H4 (cell line): ENCODE data around the gene MBP. TPM values are rescaled to one million over a fixed set of nuclear protein-coding genes. Genes with fewer than 3 reads are reported as not detected.

Experiments used
- DNase-seq: peaks from one replicate; pipeline ENCODE4 v3.0.0-alpha.2; 2015; ENCODE audit warnings: low spot score
- total RNA-seq: library from RNA; depleted of rRNA; stranded (reverse); fragments of >200 nt; shearing (Covaris generic); gene quantifications from 2 replicates; pipeline ENCODE4 v1.2.3, GENCODE V29; 2014

MBP gene
- total RNA-seq, 1 experiment from 2014 or later = 0.35 TPM

- DNase-seq = no peak
Observed at GRCh38 chr18:77049938-77050337, 82.6 kb downstream of the MBP start.

DNA sequence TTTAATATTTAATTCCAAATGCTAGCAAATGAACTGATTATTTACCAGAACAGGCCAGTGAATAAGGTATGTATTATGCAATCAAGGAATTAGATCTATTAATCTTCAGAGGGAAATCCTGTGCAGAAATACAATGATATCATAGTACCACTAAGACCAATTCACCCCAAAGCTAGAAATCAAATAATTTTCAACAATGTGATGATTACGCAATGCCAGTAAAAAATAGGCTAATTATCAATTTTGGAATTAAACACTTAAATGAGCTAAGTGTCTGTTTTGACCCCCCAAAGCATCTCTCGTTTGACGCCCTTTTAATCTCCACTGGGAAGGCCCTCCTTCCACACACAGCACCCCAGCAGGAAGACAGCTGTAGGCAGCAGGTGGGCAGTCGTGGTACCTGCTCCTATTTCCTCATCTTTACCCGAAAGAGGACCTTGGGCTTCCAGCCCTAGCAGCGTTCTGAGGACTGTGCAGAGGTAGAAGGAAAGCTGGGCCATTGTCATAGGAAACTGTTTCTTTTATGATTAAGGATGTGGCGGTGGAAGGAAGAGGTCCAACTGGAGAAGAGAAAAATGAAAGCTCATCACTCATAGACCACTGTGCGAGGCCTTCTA, 84.7 kb downstream of the MBP start:
- DNase-seq = no peak

DNA sequence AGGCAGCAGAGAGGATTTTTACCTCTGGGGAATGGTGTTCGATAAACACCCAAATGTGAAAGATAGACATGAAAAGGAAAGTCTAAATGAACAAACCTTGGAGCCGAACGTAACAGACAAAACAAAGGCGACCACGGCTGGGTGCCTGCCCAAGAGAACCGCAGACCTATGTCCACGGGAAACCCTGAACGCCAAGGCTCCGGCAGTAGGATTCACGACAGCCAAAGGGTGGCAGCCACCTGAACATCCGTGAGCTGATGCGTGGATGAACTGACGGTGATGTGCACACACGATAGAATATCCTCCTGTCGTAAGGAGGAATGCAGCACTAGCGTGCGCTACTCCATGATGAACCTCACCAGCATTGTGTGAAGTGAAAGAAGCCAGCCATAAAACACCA, 85.6 kb downstream of the MBP start:
- DNase-seq = no peak

DNA sequence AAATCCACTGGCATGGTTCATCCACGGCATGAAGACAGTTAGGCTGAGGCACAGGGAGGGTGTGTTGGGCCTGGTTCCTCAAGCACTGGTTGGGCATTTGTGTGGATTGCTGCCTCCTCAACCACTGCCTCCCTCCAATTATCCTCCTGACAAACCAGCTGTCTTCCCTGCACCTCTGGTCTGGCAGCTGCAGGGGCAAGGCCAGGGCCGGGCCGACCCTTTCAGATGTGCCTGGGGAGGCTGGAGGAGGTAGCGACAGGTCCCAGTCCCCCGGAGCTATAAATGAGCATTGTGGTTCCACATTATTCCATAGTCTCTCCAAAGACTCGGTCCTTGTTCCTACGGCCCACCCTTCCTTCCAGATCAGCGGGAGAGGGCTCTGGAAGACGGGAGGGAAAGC, 86.2 kb downstream of the MBP start:
- no peak for DNase-seq

DNA sequence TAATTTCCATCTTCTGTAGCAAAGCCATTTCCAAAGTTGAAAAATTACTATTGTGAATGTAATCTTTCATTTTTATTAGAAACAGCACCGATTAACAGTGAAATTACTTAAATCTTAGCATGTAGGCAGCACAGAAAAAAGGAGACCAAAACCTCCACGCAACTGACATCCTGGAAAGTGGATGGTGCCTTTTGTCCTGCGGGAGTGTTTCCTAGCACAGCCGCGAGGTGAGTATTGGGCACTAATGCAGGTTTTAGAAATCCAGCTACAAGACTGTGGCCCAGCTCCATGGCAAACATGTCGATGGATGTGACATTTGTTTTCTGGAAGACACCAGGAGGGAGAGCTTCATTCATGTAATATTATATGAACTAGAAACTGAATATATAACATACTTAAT, 86.9 kb downstream of the MBP start:
- no peak for DNase-seq

DNA sequence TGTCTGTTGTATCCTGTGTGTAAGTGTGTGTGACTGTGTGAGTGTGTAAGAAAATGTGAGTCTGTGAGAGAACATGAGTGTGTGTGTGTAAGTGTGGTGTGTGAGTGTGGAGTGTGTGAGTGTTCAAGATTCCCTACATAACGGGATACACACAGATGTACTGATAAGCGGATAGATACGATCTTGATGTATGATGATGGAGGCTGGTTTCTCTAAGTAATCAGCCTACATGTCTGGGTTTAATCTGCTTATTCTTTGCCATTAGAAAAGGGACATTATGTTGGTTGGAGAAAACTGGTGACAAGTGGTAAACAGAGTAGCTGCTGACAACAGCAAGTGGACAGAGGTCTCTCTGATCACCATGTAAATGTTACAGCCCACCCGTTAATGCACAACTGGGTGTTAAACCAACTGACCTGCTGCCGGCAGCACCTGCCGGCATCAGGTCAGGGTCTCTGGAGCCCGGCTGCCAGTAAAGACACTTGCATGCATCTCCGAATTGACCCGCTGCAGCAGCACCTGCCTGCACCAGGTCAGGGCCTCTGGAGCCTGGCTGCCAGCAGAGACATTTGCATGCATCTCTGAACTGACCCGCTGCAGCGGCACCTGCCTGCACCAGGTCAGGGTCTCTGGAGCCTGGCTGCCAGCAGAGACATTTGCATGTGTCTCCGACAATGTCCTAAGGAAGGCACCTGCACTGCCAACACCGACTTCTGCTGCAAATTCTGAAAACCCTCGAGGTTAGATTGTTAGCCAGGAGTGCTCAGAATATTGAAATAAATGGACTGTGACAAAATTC, 87.5 kb downstream of the MBP start:
- no peak for DNase-seq

GRCh38 chr18:77043541-77044280, 88.9 kb downstream of the MBP start:
- DNase-seq = no peak

GRCh38 chr18:77042583-77042982, 90.0 kb downstream of the MBP start:
- no peak for DNase-seq

DNA sequence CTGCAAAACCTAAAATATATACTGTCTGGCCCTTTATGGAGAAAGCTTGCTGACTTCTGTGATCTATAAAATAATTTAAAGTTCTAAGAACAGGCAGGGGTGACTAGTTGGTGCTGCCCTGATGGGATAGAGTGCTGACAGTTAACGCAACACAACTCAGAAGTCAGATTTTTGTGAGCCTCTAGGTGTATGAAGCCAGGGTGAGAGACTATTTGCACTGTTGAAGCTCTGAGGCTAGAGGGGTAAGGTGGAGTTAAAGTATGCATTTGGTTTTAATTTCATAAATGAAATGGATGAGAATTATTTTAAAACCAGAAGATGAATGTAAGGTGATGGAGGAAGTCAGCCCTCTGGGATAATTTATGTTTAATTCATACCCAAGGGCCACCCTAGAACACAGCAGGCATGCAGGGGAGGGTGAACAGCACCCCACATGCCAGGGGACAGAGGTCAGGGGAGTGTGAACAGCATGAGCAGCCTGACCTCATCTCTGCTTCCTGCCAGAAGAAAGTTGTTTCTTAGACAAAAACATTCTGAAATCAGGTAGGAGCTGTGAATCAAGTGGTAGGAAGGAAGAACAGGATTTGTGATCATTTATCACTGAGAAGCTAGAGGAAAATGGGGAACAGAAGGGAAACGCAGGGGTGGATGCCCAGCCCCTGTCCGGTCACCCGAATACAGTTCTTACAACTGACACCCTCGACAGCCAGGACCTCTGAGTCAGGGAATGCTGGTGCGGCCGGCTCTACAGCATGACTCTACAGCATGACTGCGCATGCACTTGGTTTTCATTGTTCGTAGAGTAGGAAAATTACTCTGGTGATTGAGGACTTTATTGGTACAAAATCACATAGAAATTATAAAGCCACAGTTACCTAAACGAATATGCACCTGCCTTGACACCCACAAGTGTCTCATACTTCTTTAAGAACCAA, 93.1 kb downstream of the MBP start:
- DNase-seq = no peak

GRCh38 chr18:77038182-77038858, 94.3 kb downstream of the MBP start:
- DNase-seq = no peak

DNA sequence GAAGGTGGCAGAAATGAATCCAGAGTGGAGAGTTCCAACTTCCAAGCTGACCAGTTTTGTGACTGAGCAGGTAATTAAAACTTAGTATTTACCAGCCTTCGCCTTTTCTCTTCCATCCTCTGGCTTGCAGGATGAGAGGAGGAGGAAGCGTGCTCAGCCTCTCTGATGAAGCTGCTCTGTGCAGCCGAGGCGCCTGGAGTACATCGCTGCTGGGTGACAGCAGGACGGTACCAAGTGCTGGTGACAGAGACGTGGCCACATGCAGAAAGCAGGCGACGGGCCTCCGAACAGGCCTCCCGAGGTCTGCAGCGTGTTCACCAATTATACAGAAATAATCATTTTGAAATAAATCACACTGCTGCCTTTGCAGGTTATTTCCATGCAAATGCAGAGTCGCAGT, 95.0 kb downstream of the MBP start:
- no peak for DNase-seq

GRCh38 chr18:77035380-77036187, 97.0 kb downstream of the MBP start:
- no peak for DNase-seq

- DNase-seq = no peak
Observed at GRCh38 chr18:77033575-77033974, 99.0 kb downstream of the MBP start.

GRCh38 chr18:77032181-77032701, 100.3 kb downstream of the MBP start:
- no peak for DNase-seq

DNA sequence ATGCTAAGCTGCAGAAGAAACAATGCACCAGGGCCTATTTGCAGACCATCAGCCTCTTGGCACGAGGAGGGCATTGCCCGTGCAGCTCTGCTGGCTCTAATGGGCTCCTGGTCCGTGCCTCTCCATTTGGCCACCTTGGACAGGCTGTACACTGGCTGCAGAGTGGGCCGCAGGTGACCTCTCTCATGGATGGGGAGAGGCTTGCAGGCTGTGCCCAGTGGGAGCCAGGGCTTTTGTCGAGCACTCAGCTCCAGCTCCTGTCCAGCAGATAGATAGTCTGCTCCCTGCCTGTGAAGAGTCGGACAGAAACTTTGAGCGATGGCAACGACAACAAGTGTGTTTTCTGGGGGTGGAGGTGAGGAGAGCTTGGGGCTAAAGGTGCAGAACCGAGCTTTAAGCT, 100.9 kb downstream of the MBP start:
- no peak for DNase-seq

DNA sequence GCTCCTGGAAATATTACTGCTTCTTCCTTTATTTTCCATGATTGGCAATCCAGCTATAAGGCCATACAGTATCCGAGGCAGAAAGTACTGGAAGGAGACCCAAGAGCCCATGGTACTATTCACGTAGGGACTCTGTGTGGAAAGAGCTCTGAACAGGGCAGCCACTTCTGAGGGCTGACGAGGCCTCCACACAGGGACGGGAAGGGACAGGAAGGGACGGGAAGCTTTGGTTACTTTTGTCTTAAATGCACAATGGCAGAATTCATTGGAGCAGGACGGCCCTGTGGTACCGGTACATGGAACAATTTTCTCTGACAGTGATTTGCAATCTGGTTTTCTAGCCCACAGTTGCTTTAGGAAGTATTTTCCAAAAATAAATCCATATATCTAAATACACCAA, 102.4 kb downstream of the MBP start:
- no peak for DNase-seq

GRCh38 chr18:77025831-77026363, 106.7 kb downstream of the MBP start:
- DNase-seq = no peak

DNA sequence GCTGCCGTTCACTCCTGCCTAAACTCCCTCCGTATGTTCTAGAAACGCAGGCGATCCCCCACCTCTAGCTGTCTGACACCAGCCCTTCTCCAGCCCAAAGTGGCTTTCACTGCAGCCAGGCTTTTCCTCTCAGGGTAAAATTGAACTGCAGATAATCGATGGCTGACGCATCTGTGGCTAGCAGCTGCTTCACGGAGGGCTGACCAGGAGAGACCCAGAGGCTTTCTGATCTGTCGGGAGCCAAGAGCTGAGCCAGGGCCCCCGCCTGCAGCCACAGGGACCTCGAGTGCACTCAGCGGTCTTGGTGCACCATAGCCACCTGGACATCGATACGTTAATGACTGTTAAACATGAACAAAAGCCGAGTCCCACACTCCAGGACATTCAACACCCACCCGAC, 107.5 kb downstream of the MBP start:
- no peak for DNase-seq

DNA sequence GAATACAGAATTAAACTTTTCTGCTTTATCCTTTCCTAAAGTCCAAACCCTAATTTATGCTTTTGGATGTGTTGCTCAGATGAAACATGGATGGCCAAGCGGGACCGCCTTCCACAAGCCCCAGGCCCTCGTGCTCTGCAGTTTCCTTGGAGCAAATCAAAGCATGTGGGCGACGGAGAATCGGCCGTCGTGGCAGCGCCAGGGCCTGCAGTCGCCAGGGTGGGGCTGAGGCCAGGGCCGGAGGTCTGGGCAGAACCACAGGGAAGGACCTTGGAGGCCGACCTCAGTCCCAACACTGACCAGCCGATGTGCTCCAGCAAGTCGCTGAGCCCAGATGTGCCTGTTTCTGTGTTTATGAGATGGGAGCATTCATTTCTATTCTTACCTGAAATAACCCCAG, 108.1 kb downstream of the MBP start:
- DNase-seq = no peak
